MM.1S (cell line): ENCODE results near the gene HCRTR1.

Experiments used
- DNase-seq: peaks from one replicate; pipeline ENCODE4 v3.0.0-alpha.2; 2015
- H2AFZ ChIP-seq: fragments of 300-600 bp; sonication (generic); 2 replicates; pipeline ENCODE4 v1.6.0; 2016; ENCODE audit warnings: antibody characterized with exemption, low read length
- H3F3A ChIP-seq: fragments of 300-600 bp; sonication (generic); 2 replicates; pipeline ENCODE4 v1.6.1; 2016; ENCODE audit warnings: mild to moderate bottlenecking, antibody characterized with exemption, low read length, moderate library complexity, mixed read lengths; ENCODE audit not compliant: insufficient read depth
- H3K27ac ChIP-seq: fragments of 300-600 bp; sonication (generic); 2 replicates; pipeline ENCODE4 v1.5.1; 2016; ENCODE audit warnings: mild to moderate bottlenecking, low read length
- H3K27me3 ChIP-seq: fragments of 300-600 bp; sonication (generic); replicated peaks from 2 replicates; pipeline ENCODE4 v1.6.0; 2016; ENCODE audit warnings: low read length; ENCODE audit not compliant: insufficient read depth
- H3K36me3 ChIP-seq: fragments of 300-600 bp; sonication (generic); replicated peaks from 2 replicates; pipeline ENCODE4 v1.6.1; 2016; ENCODE audit warnings: mild to moderate bottlenecking, low read length, mixed read lengths; ENCODE audit not compliant: insufficient read depth
- H3K4me1 ChIP-seq: fragments of 300-600 bp; sonication (generic); 2 replicates; pipeline ENCODE4 v1.6.1; 2016; ENCODE audit warnings: low read length, mixed read lengths
- H3K4me2 ChIP-seq: fragments of 300-600 bp; sonication (generic); 2 replicates; pipeline ENCODE4 v1.6.0; 2016; ENCODE audit warnings: low read depth, low read length
- H3K4me3 ChIP-seq: fragments of 300-600 bp; sonication (generic); 2 replicates; pipeline ENCODE4 v1.5.1; 2016; ENCODE audit warnings: low read length, mixed read lengths
- H3K79me2 ChIP-seq: fragments of 300-600 bp; sonication (generic); 2 replicates; pipeline ENCODE4 v1.6.1; 2016; ENCODE audit warnings: mixed run types, low read length, mixed read lengths
- H3K9ac ChIP-seq: fragments of 300-600 bp; sonication (generic); 2 replicates; pipeline ENCODE4 v1.6.1; 2016; ENCODE audit warnings: low read length, mixed read lengths
- H3K9me2 ChIP-seq: fragments of 300-600 bp; sonication (generic); replicated peaks from 2 replicates; pipeline ENCODE4 v1.6.1; 2016; ENCODE audit warnings: mild to moderate bottlenecking, low read length, mixed read lengths; ENCODE audit not compliant: insufficient read depth
- H3K9me3 ChIP-seq: fragments of 300-600 bp; sonication (generic); replicated peaks from 2 replicates; pipeline ENCODE4 v1.6.1; 2016; ENCODE audit warnings: mild to moderate bottlenecking, low read length, mixed read lengths; ENCODE audit not compliant: insufficient read depth
- H4K20me1 ChIP-seq: fragments of 300-600 bp; sonication (generic); 2 replicates; pipeline ENCODE4 v1.6.1; 2016; ENCODE audit warnings: mild to moderate bottlenecking, low read length, moderate library complexity, mixed read lengths; ENCODE audit not compliant: insufficient read depth
- CTCF ChIP-seq: fragments of 300-600 bp; sonication (generic); IDR thresholded peaks from 2 replicates; pipeline ENCODE4 v1.5.1; 2016; ENCODE audit warnings: antibody characterized with exemption, low read length, mixed read lengths
- EZH2 ChIP-seq: fragments of 300-600 bp; sonication (generic); optimal IDR thresholded peaks from 2 replicates; pipeline ENCODE3; 2017; ENCODE audit warnings: low read depth, mild to moderate bottlenecking, antibody characterized with exemption, low read length, mixed read lengths
- EZH2phosphoT487 ChIP-seq: fragments of 300-600 bp; sonication (generic); IDR thresholded peaks from 2 replicates; pipeline ENCODE4 v1.6.1; 2018; ENCODE audit warnings: antibody characterized with exemption, low read length

HCRTR1 gene

GRCh38 chr1:31647106-31647505, 29.6 kb downstream of the HCRTR1 start:
- TF ChIP-seq CTCF (no peak), EZH2phosphoT487 (no peak), EZH2 (no peak)
- Histone ChIP-seq H3K9me3 (no peaks in the 10 kb centered on the region), H4K20me1 (no peaks in the 10 kb centered on the region), H3F3A (no peaks in the 10 kb centered on the region), H3K9ac (no peak overlapping the region), H3K9me2 (no peaks in the 10 kb centered on the region), H3K4me3 (no peak overlapping the region), H3K79me2 (peaks cover 25% of the 10 kb centered on the region), H3K36me3 (no peaks in the 10 kb centered on the region), H3K27me3 (peaks cover 10% of the 10 kb centered on the region; the same call in 1 of the 2 replicates), H3K4me1 (peaks cover 7% of the 10 kb centered on the region), H3K27ac (no peak overlapping the region), H3K4me2 (no peak overlapping the region), H2AFZ (no peak overlapping the region)
- DNase-seq, result no peak

GRCh38 chr1:31648190-31648589, 30.7 kb downstream of the HCRTR1 start:
- H3K27ac ChIP-seq, result no peak overlapping the region
- TF ChIP-seq EZH2phosphoT487 (no peak), CTCF (no peak), EZH2 (no peak)
- H3K9ac ChIP-seq, result no peak overlapping the region
- H3F3A ChIP-seq, result no peaks in the 10 kb centered on the region
- H3K9me3 ChIP-seq, result no peaks in the 10 kb centered on the region
- no peaks in the 10 kb centered on the region for H3K36me3 ChIP-seq
- H4K20me1 ChIP-seq, result no peaks in the 10 kb centered on the region
- H3K4me2 ChIP-seq, result no peak overlapping the region
- H3K9me2 ChIP-seq, result no peaks in the 10 kb centered on the region
- no peak for DNase-seq
- no peak overlapping the region for H3K4me3 ChIP-seq
- H3K4me1 ChIP-seq, result peaks cover 7% of the 10 kb centered on the region
- H3K79me2 ChIP-seq, result peaks cover 14% of the 10 kb centered on the region
- H2AFZ ChIP-seq, result no peak overlapping the region
- H3K27me3 ChIP-seq, result peaks cover 15% of the 10 kb centered on the region; the same call in 1 of the 2 replicates

GRCh38 chr1:31648641-31649357, 31.3 kb downstream of the HCRTR1 start:
- no peak overlapping the region for H3K4me2 ChIP-seq
- no peak overlapping the region for H3K27ac ChIP-seq
- no peaks in the 10 kb centered on the region for H4K20me1 ChIP-seq
- no peaks in the 10 kb centered on the region for H3F3A ChIP-seq
- peaks cover 8% of the 10 kb centered on the region for H3K79me2 ChIP-seq
- no peaks in the 10 kb centered on the region for H3K9me3 ChIP-seq
- no peak for DNase-seq
- no peak overlapping the region for H3K4me3 ChIP-seq
- no peak overlapping the region for H3K9ac ChIP-seq
- no peaks in the 10 kb centered on the region for H3K9me2 ChIP-seq
- peaks cover 4% of the 10 kb centered on the region for H3K4me1 ChIP-seq
- TF ChIP-seq EZH2 (no peak), CTCF (no peak), EZH2phosphoT487 (no peak)
- no peak overlapping the region for H2AFZ ChIP-seq
- peaks cover 17% of the 10 kb centered on the region; the same call in 1 of the 2 replicates for H3K27me3 ChIP-seq
- no peaks in the 10 kb centered on the region for H3K36me3 ChIP-seq
